Measurements from ENCODE around the gene CP.
"Not testable (repeated sequence)": the region's sequence is repeated elsewhere in the genome, so short reads cannot be mapped to it uniquely, and the experiment has no call there.

CP gene

GRCh38 chr3:149227591-149228268 is 6.1 kb upstream of the CP start:
- TF ChIP-seq CTCF (IDR thresholded peaks at IDR 0.05) (no peak), ZFX (IDR thresholded peaks at IDR 0.05; ENCODE audit: borderline replicate concordance) (no peak)
- H3K27ac ChIP-seq, result no peak overlapping the region

GRCh38 chr3:149226776-149227175 is 5.1 kb upstream of the CP start:
- no peak overlapping the region for H3K27ac ChIP-seq
- TF ChIP-seq ZFX (IDR thresholded peaks at IDR 0.05; ENCODE audit: borderline replicate concordance) (no peak), CTCF (IDR thresholded peaks at IDR 0.05) (no peak)

- TF ChIP-seq CTCF (IDR thresholded peaks at IDR 0.05) (no peak), ZFX (IDR thresholded peaks at IDR 0.05; ENCODE audit: borderline replicate concordance) (no peak)
- peak overlapping the region; percentile 60 for H3K27ac ChIP-seq
Observed at GRCh38 chr3:149224736-149225594, 3.3 kb upstream of the CP start.

GRCh38 chr3:149223461-149223820 is 1.8 kb upstream of the CP start:
- peak overlapping the region; percentile 59 for H3K27ac ChIP-seq
- TF ChIP-seq ZFX (IDR thresholded peaks at IDR 0.05; ENCODE audit: borderline replicate concordance) (no peak), CTCF (IDR thresholded peaks at IDR 0.05) (no peak)

GRCh38 chr3:149219380-149220121 is 2.1 kb downstream of the CP start:
- H3K27ac ChIP-seq, result not testable (repeated sequence)

- no peak for TF ChIP-seq CTCF (IDR thresholded peaks at IDR 0.05)
- TF ChIP-seq ZFX (IDR thresholded peaks at IDR 0.05; ENCODE audit: borderline replicate concordance), result no peak
- H3K27ac ChIP-seq, result no peak overlapping the region
Observed at GRCh38 chr3:149217347-149217746, 4.3 kb downstream of the CP start.

GRCh38 chr3:149216193-149216869 is 5.3 kb downstream of the CP start:
- H3K27ac ChIP-seq, result no peak overlapping the region
- no peak for TF ChIP-seq ZFX (IDR thresholded peaks at IDR 0.05; ENCODE audit: borderline replicate concordance)
- TF ChIP-seq CTCF (IDR thresholded peaks at IDR 0.05), result no peak

All from 22Rv1 (cell line).